ENCODE measurements around the gene PTPRG. TPM values are rescaled to one million over a fixed set of nuclear protein-coding genes. Genes with fewer than 3 reads are reported as not detected.

The PTPRG gene
- total and polyA plus RNA-seq, 11 donors: 8.0 to 48.5 (median 35.4) TPM

DNA sequence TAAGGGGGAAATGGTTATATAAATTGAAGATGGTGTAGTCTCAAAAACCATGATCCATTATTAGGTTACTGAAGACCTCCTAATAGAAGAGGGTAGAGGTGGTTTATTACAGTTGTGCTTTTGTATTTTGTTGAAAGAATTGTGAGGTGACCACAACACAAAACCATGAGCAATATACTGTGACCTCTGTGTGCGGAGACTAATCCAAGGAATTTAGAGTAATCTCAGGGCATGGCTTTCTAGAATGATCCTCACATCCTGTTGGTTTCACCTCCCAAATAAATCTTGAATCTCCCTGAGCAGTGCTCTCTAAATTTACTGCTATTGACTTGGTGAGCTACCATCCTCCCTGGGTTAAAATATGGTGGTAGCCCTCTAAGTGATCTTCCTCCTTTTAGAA, 52.3 kb downstream of the PTPRG start:
- Histone ChIP-seq H3K36me3 (no peaks in the 10 kb centered on the region), H3K4me1 (peaks cover 0 to 47% (median 21%) of the 10 kb centered on the region in 12 donors), H3K27ac (no peak overlapping the region), H3K4me3 (no peak overlapping the region), H3K9me3 (no peaks in the 10 kb centered on the region), H3K27me3 (no peaks in the 10 kb centered on the region)
- DNase-seq (no peak), ATAC-seq (no peak)
- TF ChIP-seq, protein P1, sequence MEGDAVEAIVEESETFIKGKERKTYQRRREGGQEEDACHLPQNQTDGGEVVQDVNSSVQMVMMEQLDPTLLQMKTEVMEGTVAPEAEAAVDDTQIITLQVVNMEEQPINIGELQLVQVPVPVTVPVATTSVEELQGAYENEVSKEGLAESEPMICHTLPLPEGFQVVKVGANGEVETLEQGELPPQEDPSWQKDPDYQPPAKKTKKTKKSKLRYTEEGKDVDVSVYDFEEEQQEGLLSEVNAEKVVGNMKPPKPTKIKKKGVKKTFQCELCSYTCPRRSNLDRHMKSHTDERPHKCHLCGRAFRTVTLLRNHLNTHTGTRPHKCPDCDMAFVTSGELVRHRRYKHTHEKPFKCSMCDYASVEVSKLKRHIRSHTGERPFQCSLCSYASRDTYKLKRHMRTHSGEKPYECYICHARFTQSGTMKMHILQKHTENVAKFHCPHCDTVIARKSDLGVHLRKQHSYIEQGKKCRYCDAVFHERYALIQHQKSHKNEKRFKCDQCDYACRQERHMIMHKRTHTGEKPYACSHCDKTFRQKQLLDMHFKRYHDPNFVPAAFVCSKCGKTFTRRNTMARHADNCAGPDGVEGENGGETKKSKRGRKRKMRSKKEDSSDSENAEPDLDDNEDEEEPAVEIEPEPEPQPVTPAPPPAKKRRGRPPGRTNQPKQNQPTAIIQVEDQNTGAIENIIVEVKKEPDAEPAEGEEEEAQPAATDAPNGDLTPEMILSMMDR (IDR thresholded peaks at IDR 0.05): no peak
- no peak for TF ChIP-seq POLR2A (IDR thresholded peaks at IDR 0.05)
- 100% methylated on average over 1 of the region's 1 CpG for WGBS, 4 donors
- intact Hi-C loops (cut with DNase I): no loop called here

DNA sequence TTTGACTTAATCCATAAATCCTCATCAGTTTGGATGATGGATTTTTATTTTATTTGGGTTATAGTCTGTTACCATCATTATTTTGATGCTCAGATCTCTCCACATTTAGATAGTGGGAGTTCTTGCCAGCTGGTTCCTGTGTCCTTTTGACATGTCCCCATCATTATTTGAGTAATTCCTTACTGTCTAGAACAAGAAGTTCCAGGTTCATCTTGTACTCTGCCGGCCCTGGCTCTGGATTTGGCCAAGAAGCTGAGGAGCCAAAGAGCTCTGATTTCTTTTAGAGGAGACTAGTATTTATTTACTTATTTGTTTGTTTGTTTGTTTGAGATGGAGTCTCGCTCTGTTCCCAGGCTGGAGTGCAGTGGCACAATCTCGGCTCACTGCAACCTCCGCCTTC, 54.3 kb downstream of the PTPRG start:
- Histone ChIP-seq H3K9me3 (no peaks in the 10 kb centered on the region), H3K4me3 (no peak overlapping the region), H3K36me3 (no peaks in the 10 kb centered on the region), H3K27ac (peak overlapping the region in 2 of 12 donors; percentile 6 to 13), H3K4me1 (peaks cover 0 to 47% (median 21%) of the 10 kb centered on the region in 12 donors), H3K27me3 (no peaks in the 10 kb centered on the region)
- TF ChIP-seq, protein P1 (IDR thresholded peaks at IDR 0.05): no peak
- TF ChIP-seq POLR2A (IDR thresholded peaks at IDR 0.05): no peak
- intact Hi-C loops (cut with DNase I): no loop called here
- DNase-seq (no peak), ATAC-seq (peak in 1 of 4 donors; percentile 32)
- 78 to 89% (median 88%) methylated on average over 4 of the region's 4 CpGs for WGBS, 4 donors

DNA sequence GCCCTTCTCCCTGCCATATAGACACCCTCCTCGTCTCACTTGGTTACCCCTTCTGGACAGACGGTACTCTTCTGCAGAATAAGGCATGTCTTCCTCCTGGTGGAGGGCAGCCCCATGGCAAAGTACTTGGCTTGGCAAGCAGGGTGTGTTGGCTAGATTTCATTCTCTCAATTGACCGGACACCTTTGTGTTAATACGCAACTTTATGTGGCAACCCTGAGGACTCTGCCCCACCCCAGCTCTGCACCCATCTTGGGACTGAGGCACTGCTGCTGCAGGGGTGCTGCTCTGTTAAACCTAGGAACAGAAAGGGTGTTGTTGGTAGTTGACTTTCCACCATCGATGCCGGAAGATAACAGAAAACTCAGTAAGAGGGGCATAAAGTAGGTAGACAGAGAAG, 55.2 kb downstream of the PTPRG start:
- Histone ChIP-seq H3K4me1 (peaks cover 0 to 47% (median 21%) of the 10 kb centered on the region in 12 donors), H3K27ac (no peak overlapping the region), H3K4me3 (no peak overlapping the region), H3K9me3 (no peaks in the 10 kb centered on the region), H3K27me3 (no peaks in the 10 kb centered on the region), H3K36me3 (no peaks in the 10 kb centered on the region)
- WGBS, 4 donors: 84 to 93% (median 89%) methylated on average over 6 of the region's 6 CpGs
- no peak for DNase-seq
- intact Hi-C loops (cut with DNase I): no loop called here
- TF ChIP-seq, protein P1 (IDR thresholded peaks at IDR 0.05): no peak
- no peak for TF ChIP-seq POLR2A (IDR thresholded peaks at IDR 0.05)
- no peak for ATAC-seq

DNA sequence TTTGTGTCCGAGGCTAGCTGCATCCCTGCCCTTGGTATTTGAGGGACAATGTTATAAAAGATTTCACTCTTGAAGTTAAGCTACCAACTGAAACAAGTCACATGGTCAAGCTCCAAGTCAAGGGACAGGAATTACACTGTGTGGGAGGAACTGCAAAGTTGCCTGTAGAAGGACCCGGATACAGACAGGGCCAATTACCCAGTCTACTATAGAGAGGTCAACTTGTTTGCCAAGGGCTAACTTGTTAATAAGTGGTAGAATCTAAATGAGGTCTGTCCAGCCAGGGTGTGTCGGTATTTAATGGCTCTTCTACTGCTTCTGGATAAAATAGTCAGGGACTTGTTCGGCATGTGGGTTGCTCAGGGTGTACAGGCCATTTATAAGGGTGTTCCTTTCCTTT, 55.7 kb downstream of the PTPRG start:
- Histone ChIP-seq H3K27ac (peak overlapping the region in 3 of 12 donors; percentile 18 to 30 (median 26)), H3K4me1 (peaks cover 0 to 44% (median 21%) of the 10 kb centered on the region in 12 donors), H3K36me3 (no peaks in the 10 kb centered on the region), H3K4me3 (no peak overlapping the region), H3K9me3 (no peaks in the 10 kb centered on the region), H3K27me3 (no peaks in the 10 kb centered on the region)
- TF ChIP-seq, protein P1 (IDR thresholded peaks at IDR 0.05): no peak
- no peak for TF ChIP-seq POLR2A (IDR thresholded peaks at IDR 0.05)
- peak in 3 of 4 donors; percentile 62 to 75 (median 71) for ATAC-seq
- intact Hi-C loops (cut with DNase I): no loop called here
- no peak for DNase-seq
- 53 to 67% (median 63%) methylated on average over 4 of the region's 4 CpGs for WGBS, 4 donors
